Urothelium cell line (cell line): ENCODE results near the gene LEMD2.

Source experiments
- DNase-seq: peaks from one replicate; pipeline ENCODE4 v3.0.0; 2011; ENCODE audit warnings: low spot score, mixed read lengths
- FAIRE-seq: peaks from 2 replicates; lab custom pipeline; 2011; peaks lifted over from hg19 to GRCh38; lab: Jason Lieb, UNC

The LEMD2 gene

DNA sequence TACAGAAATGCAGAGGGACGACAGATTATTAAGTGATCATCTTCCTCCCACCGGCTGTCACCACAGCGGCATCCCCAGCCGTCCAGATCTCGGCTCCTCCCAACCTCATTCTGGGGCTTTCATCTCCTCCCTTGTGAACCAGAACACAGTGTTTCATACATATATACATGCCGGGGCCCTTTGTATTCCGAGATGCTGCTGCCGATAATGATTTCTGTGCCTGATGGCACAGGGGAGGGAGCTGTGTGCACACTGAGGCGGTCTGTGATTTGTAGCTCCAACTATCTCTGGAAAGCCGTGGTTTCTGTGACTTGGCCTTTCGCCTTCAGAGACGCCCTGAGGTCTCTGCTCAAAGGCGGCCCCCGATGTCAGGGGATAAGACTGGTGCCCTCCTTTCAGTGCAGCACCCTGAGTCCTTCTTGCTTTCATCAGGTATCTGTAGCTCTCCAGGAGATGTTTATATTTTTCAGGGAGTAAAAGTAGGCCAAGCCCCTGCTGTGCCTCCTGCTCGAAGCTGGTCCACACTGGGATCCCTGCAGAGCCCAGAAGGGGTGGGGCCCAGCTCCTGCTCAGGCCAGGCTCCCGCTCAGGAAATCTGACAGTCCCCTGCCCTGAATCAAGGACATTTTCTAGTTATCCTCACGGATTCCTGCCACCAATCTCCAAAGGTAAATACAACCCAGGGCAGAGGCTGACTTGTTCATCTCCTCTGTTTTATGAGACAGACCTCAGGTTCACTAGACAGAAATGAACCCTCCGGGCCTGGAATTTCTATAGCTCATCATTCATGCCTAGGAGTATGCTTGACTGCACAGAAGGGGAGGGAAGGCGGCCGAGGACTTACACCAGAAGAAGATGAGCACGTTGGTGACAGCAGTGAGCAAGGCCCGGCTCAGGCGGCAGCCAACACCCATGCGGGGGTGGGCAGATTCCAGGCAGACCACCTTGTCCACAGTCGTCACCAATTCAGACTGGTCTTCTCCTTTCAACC lies 11.2 kb downstream of the LEMD2 start:
- DNase-seq (no peak), FAIRE-seq (no peak)

DNA sequence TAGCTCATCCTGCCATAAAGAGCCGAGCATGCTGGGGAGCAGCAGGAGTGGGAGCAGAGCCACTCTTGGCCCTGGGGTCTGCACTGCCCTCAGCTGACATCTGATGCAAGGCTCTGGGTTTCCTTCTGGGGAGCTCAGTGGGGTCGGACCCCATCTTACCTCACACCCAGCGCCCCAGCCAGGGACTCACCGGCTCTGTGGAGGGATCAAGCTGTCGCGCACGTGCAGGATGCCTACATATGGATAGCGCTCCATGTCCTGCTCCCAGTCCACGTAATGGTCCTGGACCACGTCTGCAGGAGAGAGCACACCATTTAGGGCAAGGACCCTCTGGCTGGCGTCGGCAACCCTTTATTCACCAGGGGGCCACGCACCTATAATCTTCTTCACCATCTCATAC lies 12.2 kb downstream of the LEMD2 start:
- peak; percentile 13 for FAIRE-seq
- DNase-seq = no peak

DNA sequence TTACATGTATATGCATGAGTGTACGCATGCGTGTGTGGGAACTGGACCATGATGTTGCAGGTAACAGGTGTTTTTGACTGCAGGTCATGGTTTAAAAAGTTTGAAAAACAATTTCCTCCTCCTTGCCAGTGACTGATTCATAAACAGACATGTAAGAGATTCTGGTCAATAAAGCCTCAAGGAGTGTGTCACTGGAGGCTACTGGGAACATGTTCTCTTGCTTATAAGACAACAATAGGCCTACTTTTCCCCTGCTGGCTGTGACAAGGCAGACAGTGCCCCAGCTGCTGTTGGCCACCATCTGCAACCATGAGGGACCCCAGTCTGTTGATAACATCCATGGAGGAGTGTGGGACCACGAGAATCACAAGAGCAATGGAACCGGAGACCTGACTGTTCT lies 12.7 kb downstream of the LEMD2 start:
- no peak for DNase-seq
- FAIRE-seq = no peak

DNA sequence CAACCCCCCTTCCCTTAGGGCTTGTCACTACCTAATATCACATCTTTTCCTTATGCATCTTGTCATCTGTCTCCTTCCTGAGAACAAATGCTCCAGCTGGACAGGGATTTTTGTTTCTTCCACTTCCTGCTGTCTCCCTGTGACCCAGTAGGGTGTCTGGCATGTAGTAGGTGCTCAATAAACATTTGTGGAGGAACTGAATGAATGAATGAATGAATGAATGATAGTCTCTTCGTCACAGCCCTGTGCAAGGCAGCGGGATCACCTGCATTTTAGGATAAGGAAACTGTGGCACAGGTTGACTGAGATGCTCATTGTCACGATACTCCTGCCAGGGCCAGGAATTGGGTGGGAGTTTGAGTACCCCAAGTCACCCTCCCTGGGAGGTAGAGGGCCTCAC lies 14.2 kb downstream of the LEMD2 start:
- DNase-seq = no peak
- FAIRE-seq = no peak

DNA sequence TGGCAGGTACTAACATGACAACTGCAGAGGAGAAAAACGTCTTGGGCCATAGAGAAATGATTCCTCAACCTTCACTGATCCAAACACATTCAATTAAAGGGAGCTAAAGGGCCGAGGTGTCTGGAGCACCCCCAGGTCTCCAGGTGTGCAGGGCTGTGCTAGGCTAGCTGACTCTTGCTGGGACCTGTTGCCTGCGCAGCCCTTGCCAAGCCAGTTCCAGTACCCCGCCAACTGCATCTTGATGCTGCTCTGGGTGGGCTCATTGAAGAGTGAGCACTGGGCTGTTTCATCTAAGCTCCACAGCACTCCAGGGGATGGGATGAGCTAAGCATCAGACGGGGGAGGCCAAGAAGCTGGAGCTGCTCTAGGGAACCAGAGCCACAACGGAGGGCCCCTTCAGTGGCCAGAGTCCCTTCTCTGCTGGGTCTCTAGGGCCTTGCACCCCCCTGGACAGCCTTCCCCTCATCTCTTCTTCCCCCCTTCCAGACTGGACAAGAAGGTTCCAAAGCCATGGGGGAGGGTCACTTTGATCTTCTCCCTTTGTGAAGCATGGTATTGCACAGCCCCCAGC lies 15.9 kb downstream of the LEMD2 start:
- FAIRE-seq (no peak), DNase-seq (no peak)

DNA sequence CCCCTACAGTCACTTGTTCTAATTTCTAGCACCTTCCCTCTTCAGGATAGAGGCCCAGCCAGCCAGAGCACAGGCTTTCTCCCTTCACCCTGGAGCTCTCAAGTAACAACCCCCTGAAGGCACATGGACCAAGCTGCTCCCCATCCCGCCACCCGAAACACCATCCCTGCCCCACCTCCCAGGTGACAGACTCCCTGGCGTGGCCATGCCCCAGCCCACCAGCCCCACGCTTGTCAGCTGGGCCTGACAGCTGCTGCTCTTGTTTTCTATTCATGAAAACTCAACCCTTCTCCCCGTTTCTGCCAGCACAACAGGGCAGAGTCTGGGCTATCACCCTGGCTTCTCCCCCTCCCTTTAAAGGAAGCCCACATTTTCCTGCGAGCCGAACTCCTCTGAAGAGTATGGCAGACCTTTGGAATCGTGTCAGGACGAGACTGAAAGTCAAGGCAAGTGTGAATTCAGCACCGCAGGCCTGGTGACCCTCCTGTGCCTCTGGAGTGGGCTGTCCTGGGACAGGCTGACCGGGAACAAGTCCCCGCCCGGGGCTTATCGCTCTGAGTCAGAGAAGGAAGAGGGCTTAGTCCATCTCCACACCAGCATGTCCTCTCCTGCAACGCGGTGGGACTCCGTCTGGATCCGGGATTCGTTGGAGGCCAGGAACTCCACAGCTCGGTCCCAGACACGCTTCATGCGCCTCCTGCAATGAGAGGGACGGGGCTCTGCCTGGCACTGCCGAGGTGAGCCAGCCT lies 16.7 kb downstream of the LEMD2 start:
- DNase-seq (no peak), FAIRE-seq (no peak)

DNA sequence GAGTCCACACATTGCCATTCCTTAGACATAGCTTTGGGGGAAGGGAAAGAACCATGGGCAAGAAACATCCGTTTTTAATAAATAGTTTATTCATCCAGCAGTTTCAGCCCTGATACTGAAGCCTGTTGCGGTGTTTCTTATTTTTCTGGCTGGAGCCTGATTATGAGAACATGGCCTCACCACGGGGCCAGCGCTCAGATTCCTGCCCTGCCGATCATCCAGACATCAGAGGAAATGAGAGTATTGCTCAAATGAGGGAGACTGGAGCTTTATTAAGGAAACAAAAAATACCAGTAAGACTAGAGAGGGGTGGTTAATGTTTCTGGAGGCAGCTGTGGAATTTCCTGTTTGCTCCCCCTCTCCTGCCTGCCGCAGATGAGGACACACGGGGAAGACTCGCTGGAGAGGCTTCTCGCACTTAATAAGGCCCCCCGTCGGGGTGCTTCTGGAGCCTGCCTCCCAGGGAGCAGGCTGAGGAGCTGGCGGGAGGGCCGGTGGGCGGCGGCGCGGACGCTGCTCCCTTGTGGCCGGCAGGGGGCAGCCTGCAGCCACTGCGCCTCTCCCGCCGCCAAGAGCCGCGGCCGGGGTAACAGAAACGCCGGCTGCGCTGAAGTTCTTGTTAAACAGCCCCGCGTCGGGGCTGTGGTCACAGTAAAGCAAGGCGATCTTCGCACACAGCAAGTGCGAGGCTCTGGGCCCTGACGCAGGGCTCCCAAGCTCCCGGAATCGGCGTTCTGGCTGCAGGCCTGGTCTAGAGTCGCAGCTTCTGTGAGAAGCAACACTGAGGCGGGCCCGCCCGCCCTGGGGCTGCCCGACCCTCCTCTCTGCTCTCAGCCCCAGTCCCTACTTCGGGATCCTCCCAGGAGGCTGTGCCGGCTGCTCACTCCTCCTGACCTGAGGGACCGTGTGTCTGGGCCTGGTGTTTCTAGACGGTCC lies 17.5 kb downstream of the LEMD2 start:
- peak; percentile 77 for DNase-seq
- FAIRE-seq = no peak

DNA sequence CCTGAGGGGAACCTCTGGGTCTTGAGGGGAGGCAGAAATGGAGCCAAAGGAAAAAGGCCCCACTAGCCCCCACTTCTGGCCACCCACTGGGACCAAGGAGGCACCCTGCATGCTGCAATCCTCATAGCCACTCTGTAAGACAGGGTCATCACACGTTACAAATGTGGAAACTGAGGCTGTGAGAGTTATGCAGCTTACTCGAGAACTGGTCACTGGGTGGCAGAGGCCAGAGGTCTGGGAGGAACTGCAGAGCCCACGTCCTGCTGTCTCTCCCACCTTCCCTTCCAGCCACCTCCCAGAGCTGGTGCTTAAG lies 18.1 kb downstream of the LEMD2 start:
- DNase-seq = no peak
- no peak for FAIRE-seq

DNA sequence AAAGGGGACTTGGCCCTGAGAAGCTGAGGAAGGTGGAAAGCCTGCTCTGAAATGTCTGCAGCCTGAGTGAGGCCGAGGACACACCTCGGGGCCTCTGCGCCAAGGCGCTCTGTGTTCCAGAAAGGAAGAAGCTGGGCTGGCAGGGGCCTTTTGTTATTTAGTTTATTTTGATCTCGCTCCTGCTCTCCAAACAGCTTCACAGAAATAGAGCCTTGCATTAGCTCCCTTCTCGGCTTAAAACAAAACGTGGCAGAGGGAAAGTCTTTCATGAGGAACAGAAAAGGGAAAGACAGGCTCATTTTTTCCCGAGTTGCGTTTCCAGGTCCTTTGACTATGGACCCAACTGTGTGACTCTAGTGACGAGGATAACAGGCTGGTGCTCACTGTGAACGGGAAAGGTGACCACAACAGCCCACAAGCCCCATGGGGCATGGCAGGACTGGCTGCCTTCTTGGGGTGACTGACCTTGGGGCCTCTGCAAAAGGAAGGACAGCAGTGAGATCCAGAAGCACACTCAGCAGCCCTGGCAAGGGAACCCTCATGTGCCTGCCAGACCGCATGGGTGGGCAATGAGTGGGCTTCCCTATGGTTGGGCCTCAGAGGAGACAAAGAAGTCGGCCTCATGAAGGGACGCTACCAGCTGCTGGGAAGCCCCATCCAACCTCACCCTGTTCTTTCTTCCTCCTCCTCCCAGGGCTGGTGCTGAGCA lies 18.7 kb downstream of the LEMD2 start:
- DNase-seq = no peak
- FAIRE-seq = no peak

DNA sequence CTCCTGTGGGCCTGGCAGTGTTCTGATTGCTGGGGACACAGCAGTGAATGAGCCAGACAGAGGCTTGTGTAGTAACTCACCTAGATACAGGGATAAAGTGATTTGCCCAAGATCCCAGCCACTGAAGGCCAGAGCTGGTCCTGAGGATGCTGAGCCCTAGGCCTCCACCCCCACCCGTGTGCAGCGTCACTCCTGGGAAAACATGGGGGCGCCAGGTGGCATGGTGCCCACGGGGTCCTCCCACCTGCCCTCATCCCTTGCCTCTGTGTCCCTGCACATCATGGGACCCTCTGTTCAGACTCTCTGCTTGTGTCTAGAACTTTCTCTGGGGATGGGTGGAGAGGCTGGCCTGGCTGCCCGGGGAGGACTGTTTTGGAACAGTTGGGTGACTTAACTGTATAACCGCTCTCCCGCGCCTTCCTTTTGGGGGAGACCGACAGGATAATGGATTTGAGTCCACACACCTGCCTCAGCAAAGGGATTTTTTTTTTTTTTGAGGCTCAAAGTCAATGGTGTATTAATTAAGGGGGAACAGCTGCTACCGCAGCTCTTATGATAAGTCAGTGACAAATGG lies 19.6 kb downstream of the LEMD2 start:
- FAIRE-seq (no peak), DNase-seq (no peak)

DNA sequence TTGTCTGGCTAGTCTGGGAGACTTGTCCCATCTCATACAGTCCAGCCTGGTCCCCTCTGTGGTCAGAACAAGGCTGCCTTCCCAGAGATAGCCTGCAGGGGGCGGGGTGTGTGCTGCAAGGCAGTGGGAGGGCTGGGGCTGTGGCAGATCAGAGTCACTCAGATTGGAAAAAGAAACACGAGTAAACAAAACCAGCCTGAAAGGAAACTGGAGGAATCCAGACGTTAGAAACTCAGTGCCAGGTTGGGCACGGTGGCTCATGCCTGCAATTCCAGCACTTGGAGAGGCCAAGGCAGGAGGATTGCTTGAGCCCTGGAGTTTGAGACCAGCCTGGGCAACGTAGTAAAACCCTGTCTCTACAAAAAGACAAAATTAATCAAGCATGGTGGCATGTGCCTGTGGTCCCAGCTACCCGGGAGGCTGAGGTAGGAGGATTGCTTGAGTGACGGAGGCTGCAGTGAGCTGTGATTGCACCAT lies 20.2 kb downstream of the LEMD2 start:
- FAIRE-seq = peak; percentile 87
- DNase-seq = peak; percentile 79

DNA sequence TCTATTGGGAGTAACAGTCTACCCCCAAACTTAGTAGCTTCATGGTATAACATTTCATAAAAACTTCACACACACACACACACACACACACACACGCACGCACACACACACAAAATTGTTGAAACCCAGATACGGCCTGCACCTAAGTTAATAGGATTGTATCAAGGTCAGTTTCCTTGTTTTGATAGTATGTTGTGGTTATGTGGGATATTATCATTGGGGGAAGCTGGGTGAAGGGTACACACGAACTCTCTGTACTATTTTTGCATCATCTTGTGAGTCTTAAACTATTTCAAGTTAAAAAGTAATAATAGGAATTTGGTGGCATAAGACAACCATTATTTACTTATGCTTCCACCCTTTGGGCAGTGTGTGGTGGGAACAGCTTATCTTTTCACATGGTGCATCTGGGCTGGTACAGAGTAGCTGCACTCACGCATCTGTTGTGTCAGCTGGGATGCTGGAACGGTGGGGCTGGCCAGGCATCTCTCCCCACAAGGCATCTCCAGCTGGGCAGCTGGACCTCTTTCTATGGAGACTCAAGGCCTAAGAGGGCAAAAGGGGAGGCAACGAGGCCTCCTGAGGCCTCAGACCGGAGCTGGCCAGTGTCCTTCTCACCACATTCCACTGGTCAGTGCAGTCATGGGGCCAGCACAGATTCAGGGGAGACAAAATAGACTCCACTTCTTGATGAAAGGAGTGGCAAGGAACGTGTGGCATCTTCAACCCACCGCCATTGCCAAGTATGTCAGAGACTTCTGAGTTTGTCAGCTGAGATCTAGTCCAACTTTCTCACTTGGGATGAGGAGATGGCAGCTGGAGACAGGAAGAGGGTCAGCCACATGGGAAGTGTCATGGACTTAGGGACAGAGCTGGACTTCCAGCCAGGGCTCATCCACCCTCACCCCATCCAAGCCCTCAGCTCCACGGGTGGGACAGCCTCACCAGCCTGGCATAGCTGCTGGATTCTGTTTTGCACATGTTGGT lies 21.7 kb downstream of the LEMD2 start:
- no peak for FAIRE-seq
- DNase-seq = no peak

DNA sequence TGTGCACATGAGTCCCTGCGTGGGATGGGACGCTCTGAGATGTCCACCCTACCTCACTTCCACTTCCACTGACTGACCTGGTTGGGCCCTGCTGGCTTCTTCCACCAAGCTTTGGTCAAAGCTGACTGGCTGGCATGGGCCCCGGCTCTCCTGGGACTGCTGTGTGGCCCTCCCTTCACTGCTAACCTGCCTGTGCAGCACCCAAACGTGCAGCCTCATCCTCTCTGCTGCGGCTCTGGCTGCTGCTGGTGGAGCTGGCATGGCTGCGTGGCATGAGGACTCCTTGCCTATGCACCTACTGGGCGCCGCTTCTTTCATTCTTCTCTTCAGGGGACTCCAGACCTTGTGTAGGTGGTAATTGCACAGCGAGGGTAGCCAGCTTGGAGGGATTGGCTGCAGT lies 23.6 kb downstream of the LEMD2 start:
- FAIRE-seq (no peak), DNase-seq (no peak)

DNA sequence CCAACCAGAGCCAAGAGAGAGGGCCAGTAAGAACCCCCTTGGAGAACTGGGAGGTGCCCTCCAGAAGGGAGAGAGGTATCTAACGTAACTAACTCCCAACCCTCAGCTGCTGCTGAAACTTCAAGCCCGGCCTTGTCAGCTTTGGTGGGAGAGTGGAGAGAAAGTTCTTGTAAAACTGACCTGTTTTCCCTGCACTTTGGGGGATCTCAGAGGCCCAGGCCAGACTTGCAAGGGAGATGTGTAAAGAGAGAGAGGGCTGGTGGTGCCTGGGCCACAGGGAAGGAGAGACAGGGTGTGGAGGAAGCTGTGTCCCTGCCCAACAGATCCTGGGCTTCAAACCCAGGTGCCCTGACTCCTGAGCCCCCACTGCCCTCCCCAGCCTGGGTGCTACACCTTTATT lies 24.9 kb downstream of the LEMD2 start:
- FAIRE-seq = no peak
- no peak for DNase-seq

DNA sequence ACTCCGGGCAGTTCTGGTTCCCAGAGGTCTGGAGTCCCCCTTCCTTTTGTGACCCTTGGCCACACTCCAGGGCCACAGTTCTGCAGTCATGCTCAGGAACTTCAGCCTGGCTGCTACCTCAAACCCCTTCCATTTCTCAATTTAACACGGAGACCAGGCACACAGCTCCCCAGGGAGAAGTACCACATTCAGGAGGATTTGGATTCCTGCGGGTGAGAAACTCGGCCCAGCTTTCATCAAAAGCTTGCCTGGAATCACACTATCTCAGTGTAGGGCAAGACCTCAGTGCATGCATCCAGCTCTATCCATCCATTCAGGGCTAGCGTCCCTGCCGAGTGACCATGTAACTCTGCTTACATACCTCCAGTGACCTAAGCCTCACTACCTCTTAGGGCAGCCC lies 25.4 kb downstream of the LEMD2 start:
- FAIRE-seq = no peak
- no peak for DNase-seq

DNA sequence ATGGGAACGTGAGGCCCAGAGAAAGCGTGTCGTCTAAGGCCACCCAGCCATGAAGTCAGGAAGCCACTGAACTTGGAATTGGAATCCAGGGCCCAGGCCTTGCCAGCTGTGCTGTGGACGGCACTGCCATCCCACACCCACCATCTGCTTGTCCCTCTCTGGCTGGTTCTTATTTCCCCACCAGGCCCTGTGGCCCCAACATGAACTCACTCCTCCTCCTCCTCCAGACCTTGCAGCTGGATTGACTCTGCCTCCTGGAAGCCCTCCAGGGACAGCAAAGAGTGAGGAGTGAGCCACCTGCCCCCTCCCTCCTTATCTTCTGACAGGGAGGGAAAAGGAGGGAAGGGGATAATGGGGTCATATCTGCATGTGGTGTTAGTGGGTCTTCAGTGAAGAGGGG lies 26.2 kb downstream of the LEMD2 start:
- DNase-seq = no peak

DNA sequence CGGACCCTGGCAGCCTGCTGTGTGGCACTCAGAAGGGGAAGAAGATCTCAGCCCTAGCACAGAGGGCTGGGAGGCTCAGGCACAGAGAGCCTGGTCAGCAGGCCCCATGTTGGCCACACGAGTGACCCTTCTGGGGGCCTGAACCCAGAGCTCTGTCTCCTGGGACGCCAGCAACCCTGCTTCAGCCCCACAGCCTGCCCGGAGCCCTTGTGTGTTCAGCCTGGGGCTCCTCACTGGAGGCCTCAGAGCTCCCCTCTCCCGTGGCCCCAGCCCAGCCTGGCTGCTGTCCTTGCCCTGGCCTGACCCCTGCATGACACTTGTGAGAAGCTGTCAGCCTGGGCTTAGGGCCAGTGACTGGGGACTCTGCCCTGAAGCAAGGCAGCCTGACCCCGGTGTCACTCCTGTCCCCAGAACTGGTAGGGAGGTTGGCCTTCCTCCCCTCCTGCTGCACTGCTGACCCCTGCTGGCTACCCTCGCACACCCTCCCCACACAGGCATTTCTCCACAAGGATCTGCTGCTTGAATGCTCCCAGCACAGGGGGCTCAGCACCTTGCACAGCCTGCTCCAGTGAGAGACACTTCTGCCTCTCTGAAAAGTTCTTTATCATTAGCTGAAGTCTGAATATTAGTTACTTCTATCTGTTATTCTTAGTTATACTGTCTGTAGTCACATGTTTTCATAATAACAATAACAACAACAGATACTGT lies 26.9 kb downstream of the LEMD2 start:
- DNase-seq = peak; percentile 43
- no peak for FAIRE-seq

More for the DNA sequence above, 26.2 kb downstream of the LEMD2 start:
- no peak for FAIRE-seq

DNA sequence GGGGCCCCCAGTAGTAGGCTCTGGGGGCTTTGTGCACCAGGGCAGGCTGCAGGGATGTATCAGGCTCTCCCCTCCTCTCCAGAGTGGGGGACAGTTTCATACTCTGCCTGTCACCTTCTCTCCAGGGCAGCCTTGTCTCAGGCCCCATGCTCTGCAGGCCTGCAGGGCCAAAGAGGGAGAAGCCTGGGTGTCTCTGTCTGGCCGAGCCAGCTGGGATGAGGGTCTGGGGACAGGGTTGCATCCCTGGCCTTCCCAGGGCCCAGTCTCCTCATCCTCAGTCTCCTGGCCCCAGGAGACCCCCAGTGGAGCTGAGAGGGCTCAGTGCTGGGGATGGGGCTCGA lies 27.4 kb downstream of the LEMD2 start:
- no peak for FAIRE-seq
- DNase-seq = no peak
